GM12865 (cell line): Measurements from ENCODE around the gene CRISPLD2.

Experiments
- DNase-seq: peaks from one replicate; pipeline ENCODE4 v3.0.0; 2010; ENCODE audit warnings: low read depth
- H3K4me3 ChIP-seq: 2 replicates; pipeline ENCODE4 v1.5.1; 2011; ENCODE audit warnings: mild to moderate bottlenecking, low read depth, low read length, control low read depth
- TF ChIP-seq, protein P1 (sequence below): IDR thresholded peaks from 2 replicates; pipeline ENCODE4 v1.5.1; 2011; ENCODE audit warnings: low read length, control low read depth, low read depth, inconsistent platforms; ENCODE audit not compliant: insufficient read depth; ENCODE audit errors: missing control alignments

The CRISPLD2 gene

GRCh38 chr16:84876873-84877606 is 57.3 kb downstream of the CRISPLD2 start:
- DNase-seq = no peak
- no peak overlapping the region for H3K4me3 ChIP-seq
- TF ChIP-seq, protein P1, sequence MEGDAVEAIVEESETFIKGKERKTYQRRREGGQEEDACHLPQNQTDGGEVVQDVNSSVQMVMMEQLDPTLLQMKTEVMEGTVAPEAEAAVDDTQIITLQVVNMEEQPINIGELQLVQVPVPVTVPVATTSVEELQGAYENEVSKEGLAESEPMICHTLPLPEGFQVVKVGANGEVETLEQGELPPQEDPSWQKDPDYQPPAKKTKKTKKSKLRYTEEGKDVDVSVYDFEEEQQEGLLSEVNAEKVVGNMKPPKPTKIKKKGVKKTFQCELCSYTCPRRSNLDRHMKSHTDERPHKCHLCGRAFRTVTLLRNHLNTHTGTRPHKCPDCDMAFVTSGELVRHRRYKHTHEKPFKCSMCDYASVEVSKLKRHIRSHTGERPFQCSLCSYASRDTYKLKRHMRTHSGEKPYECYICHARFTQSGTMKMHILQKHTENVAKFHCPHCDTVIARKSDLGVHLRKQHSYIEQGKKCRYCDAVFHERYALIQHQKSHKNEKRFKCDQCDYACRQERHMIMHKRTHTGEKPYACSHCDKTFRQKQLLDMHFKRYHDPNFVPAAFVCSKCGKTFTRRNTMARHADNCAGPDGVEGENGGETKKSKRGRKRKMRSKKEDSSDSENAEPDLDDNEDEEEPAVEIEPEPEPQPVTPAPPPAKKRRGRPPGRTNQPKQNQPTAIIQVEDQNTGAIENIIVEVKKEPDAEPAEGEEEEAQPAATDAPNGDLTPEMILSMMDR = no peak

- TF ChIP-seq, protein P1 = no peak
- no peak overlapping the region for H3K4me3 ChIP-seq
- no peak for DNase-seq
These were observed 59.0 kb downstream of the CRISPLD2 start for GRCh38 chr16:84878770-84879169.

DNA sequence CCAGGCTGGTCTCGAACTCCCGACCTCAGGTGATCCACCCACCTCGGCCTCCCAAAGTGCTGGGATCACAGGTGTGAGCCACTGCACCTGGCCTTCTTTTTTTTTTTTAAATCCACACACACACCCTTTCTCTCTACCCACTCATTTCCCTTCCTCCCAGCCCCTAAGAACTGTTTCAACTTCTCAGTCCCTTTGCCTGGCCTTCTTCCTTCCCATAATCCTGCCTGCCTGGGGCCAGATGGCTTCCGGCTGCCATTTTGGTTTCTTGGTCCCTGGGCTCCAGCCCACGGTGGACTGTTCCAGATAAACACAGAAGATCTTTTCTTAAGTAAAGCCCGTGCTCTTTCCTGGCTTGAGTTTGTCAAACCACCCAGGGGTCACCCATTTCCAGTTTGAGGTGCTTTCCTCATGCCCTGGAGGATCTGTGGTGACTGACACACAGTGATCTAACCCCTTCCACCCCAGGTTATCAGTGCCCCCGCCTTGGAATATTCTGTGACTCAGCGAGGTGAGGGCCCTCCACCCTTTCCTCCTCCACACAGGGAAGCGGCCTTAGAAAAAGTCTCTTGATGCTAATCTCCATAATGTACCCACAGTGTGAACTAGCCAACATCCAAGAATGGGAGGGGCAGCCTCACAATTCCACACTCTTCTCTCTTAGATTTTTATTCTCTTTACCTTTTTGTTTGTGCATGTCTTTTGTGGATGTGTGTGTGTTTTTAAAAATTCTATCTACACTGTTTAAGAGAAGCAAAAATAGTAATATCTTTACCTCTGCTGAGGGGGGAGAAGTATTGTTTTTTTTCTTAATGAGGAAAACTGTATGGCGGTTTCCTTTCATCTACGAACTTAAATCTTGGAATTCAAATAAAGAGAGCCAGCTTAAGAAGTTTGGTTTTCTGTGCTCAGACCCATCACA is 60.0 kb downstream of the CRISPLD2 start:
- H3K4me3 ChIP-seq = no peak overlapping the region
- TF ChIP-seq, protein P1 = no peak
- no peak for DNase-seq

DNA sequence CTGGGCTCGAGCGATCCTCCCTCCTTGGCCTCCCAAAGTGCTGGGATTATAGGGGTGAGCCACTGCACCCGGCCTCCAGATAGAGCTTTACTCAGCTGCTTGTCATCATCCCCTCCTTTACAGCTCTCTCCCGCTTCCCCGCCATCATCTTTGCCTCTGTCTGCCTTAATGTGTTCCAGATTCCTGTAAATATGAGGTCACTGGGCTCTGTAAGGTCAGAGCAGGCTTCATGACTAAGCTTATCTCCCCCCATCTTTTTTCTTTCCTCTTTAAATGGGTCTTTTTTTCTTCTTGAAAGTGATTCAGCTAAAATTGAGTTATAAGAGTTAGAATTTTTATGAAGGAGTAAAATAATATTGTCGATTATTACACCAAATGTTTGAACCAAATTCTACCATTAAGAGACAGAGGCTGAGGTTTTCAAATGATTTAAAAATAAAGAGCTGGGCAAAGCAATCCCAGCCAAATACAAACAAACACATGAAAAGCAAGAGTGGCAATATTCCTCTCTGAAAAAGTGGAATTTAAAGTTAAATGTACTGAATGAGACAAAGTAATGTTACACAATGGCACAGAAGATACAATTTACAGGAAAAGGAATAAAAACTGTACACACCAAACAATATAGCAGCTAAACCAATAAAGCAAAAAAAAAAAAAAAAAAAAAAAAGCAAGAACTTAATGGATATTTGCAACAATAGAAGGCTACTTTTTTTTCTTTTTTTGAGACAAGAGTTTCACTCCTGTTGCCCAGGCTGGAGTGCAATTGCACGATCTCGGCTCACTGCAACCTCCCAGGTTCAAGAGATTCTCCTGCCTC is 62.1 kb downstream of the CRISPLD2 start:
- no peak overlapping the region for H3K4me3 ChIP-seq
- DNase-seq = no peak
- TF ChIP-seq, protein P1 = no peak

- no peak overlapping the region for H3K4me3 ChIP-seq
- TF ChIP-seq, protein P1 = no peak
- no peak for DNase-seq
These were observed 63.5 kb downstream of the CRISPLD2 start for GRCh38 chr16:84883301-84883700.

DNA sequence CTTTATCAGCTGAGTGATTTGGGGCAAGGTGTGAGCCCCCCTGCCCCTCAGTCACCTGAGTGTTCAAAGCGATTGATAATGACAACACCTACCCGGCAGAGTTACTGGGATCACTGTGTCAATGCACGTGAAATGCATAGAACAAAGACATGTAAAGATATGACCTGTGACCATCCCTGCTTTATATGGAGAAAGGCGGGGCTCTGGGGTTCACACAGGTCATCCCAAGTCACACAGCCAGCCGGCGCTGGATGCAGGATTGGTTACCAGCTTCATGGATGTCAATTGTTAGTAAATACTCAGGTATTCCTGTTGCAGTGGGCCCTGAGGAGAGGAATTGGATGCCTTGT is 64.4 kb downstream of the CRISPLD2 start:
- no peak for DNase-seq
- no peak overlapping the region for H3K4me3 ChIP-seq
- TF ChIP-seq, protein P1 = no peak
